ENCODE results near the gene NGRN. TPM values are rescaled to one million over a fixed set of nuclear protein-coding genes. Genes with fewer than 3 reads are reported as not detected.

Gene NGRN, protein sequence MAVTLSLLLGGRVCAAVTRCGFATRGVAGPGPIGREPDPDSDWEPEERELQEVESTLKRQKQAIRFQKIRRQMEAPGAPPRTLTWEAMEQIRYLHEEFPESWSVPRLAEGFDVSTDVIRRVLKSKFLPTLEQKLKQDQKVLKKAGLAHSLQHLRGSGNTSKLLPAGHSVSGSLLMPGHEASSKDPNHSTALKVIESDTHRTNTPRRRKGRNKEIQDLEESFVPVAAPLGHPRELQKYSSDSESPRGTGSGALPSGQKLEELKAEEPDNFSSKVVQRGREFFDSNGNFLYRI
- 10 to 100 TPM; 28.5 to 30.0 TPM for total RNA-seq

DNA sequence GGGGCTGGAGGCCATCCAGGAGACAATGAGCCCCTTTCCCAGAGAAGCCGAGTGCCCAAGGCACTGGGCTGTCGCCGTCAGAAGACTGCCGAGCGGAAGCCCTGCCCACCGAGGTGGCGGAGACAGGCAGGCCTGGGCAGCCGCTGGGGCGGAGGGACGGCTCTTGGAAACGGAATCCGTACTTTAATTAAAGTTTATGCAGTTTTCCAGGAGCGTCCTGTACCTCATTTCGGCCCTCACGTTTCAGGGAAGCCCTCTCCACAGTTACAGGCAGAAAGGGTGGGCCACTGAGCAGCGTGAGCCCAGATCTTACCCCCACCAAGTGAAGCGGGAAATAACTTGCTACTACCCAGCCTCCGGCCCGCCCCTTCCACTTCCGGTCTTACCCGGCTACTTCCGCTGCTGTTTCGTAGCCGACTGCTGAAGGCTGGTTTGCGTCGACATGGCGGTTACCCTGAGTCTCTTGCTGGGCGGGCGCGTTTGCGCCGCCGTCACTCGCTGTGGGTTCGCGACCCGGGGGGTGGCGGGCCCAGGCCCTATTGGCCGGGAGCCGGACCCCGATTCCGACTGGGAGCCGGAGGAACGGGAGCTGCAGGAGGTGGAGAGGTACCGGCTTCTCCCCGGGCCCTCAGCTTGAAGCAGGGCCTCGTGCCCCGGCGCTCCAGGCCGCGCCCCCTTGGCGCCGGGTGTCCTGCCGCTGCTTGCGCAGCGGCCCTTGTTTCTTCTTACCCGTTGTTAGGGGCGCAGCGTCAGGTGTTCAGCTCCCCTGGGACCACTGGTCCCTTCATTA is at the start of gene NGRN:
Gene NGRN (plus strand): TSS at position 402 of the 790 bp plus-strand sequence. CDS start 41 bp downstream, at position 443.
- Mint-ChIP-seq H3K4me1 (peaks cover 41% of the 10 kb centered on the region), H3K27me3 (no peaks in the 10 kb centered on the region), H3K36me3 (ENCODE audit: low read depth) (peaks cover 23% of the 10 kb centered on the region), H3K4me3 (peak within 1 kb of the TSS; percentile 95), H3K27ac (peak within 1 kb of the TSS; percentile 96), H3K9me3 (no peaks in the 10 kb centered on the region)
- POLR2A ChIA-PET: interaction anchor here (0.9 kb wide), 1 partner anchor 32 kb away, joined by 5 read pairs; the partner anchor contains the start of genes CIB1 and GDPGP1
- peak; percentile 95 for DNase-seq
- CTCF ChIA-PET: interaction anchor here (1.1 to 1.5 kb wide), 3 partner anchors 28 to 124 kb away, joined by 3 to 8 read pairs (median 4); partner anchors contain the start of genes CIB1 and GDPGP1

DNA sequence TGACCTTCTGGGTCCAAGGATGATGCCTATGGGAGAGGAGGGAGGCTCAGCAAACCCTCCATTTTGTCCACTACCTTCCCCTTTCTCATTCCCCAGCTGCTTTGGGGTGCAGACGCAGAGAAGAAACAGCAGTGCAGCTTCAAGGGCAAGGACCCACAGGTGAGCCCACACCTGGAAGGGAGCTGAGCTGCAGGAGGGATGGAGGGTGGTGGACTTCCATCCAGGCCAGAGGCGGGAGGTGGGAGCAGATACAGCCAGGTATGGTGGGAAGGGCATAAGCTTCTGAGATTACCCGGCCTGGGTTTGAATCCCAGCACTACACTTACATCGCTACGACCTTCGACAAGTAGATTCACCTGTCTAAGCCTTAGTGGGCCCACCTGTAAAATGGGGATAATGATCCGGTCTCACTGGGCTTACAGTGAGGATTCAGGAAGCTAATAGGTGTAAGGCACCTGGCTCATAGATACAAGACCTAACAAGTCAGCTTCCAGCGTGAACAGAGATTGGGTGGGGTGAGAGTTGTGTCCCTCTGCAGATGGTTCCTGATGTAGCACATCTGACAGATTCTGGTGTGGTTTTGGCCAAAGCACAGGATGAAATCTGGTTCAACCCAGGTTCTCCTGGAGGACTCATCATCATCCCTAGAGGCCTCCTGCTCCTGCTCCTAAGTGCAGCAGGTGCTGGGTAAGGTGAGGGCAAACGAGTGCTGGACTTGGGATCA is 47.6 kb upstream of the NGRN start:
- Mint-ChIP-seq H3K36me3 (ENCODE audit: low read depth) (no peaks in the 10 kb centered on the region), H3K9me3 (no peaks in the 10 kb centered on the region), H3K27ac (no peak overlapping the region), H3K27me3 (no peaks in the 10 kb centered on the region), H3K4me1 (peaks cover 23% of the 10 kb centered on the region), H3K4me3 (no peak overlapping the region)
- DNase-seq: no peak
- ChIA-PET POLR2A (no interaction called here), CTCF (interaction anchor here (1.4 to 2.7 kb wide), 3 partner anchors 13 to 53 kb away, joined by 4 to 10 read pairs (median 8); no protein-coding TSS in a partner anchor)

DNA sequence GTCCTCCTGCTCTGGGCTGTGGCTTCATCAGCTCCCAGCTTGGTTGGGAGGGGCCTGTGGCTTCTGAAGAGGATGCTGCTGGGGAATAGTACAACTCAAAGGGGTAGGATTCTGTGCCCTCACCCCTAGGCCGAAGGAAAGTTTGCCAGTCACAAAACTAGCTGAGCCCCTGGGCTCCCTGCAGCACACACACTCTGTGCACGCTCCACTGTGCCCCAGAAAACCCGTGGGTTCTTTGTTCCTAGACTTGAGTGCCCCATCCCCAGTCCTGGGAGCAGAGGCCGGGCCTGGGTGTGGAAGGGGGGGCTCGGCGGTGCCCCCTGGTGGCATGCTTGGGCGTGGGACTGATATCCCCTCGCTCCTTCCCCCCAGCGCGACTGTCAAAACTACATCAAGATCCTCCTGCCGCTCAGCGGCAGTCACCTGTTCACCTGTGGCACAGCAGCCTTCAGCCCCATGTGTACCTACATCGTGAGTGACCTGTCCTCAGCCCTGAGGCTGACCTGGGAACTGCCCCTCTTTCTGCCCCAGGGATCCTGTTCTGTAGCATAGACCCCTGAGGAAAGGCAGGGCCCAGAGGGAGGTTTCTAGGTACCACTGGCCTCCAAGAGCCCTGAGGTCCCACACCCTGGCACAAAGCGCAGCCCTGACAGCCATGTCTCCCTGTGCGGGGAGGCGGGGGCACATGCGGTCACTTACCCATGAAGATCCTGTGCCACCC is 45.9 kb upstream of the NGRN start:
- no peaks in the 10 kb centered on the region for H3K9me3 Mint-ChIP-seq
- POLR2A ChIA-PET: no interaction called here
- H3K27ac Mint-ChIP-seq: no peak overlapping the region

DNA sequence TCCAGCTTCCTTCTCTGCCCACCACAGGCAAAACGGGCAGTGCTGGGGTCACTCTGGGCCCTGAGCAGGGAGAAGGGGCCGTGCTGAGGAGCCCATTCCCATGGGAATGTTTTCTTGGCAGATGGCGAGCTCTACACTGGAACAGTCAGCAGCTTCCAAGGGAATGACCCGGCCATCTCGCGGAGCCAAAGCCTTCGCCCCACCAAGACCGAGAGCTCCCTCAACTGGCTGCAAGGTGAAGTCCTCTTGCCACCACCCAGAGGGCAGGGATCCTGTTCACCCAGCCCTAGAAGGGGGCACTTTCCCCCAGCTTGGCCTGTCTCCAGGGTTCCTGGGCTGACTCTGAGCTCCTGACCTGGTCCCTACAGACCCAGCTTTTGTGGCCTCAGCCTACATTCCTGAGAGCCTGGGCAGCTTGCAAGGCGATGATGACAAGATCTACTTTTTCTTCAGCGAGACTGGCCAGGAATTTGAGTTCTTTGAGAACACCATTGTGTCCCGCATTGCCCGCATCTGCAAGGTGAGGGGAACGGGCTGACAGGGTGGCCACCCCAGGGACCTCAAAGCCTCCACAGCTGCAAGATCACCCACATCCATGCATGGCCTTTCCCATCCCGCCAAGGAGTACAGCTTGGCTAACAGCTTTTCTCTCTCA is 44.1 kb upstream of the NGRN start:
- POLR2A ChIA-PET: no interaction called here
- CTCF ChIA-PET: interaction anchor here (0.6 to 2.7 kb wide), 14 partner anchors 9 to 709 kb away, joined by 3 to 13 read pairs (median 5); partner anchors contain the start of genes SEMA4B and TTLL13
- H3K9me3 Mint-ChIP-seq: no peaks in the 10 kb centered on the region
- peaks cover 10% of the 10 kb centered on the region for H3K36me3 Mint-ChIP-seq (ENCODE audit: low read depth)
- H3K4me1 Mint-ChIP-seq: peaks cover 14% of the 10 kb centered on the region
- H3K27ac Mint-ChIP-seq: no peak overlapping the region
- H3K4me3 Mint-ChIP-seq: no peak overlapping the region
- no peaks in the 10 kb centered on the region for H3K27me3 Mint-ChIP-seq
- DNase-seq: peak; percentile 37

More for the DNA sequence above, 45.9 kb upstream of the NGRN start:
- Mint-ChIP-seq H3K27me3 (no peaks in the 10 kb centered on the region), H3K36me3 (ENCODE audit: low read depth) (peaks cover 6% of the 10 kb centered on the region), H3K4me3 (no peak overlapping the region), H3K4me1 (peaks cover 20% of the 10 kb centered on the region)
- CTCF ChIA-PET: interaction anchor here (0.8 to 2.7 kb wide), 7 partner anchors 11 to 77 kb away, joined by 3 to 13 read pairs (median 4); partner anchors contain the start of genes CIB1 and GDPGP1
- peak; percentile 52 for DNase-seq

DNA sequence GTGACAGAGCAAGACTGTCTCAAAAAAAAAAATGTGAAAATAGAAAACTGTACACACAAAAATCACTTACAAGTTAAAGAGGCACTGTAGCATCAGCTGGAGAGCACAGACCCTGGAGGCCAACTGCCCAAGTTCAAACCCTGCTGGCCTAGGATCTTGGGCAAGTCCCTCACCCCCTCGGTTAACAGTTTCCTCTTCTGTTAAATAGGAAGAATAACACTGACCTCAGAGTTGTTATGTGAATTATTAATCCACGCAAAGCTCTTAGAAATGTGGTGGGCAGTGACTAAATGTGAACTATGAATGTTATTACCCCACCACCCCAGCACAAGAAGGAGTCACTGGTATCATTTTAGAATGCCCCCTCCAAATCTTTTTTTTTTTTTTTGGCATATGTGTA is 42.9 kb upstream of the NGRN start:
- Mint-ChIP-seq H3K9me3 (no peaks in the 10 kb centered on the region), H3K27me3 (no peaks in the 10 kb centered on the region), H3K4me3 (no peak overlapping the region), H3K4me1 (peaks cover 11% of the 10 kb centered on the region), H3K36me3 (ENCODE audit: low read depth) (peaks cover 10% of the 10 kb centered on the region), H3K27ac (no peak overlapping the region)
- ChIA-PET CTCF (interaction anchor here (0.6 to 2.7 kb wide), 4 partner anchors 9 to 159 kb away, joined by 3 to 13 read pairs (median 5); no protein-coding TSS in a partner anchor), POLR2A (interaction anchor here (0.7 kb wide), 1 partner anchor 76 kb away, joined by 6 read pairs; no protein-coding TSS in a partner anchor)
- no peak for DNase-seq

DNA sequence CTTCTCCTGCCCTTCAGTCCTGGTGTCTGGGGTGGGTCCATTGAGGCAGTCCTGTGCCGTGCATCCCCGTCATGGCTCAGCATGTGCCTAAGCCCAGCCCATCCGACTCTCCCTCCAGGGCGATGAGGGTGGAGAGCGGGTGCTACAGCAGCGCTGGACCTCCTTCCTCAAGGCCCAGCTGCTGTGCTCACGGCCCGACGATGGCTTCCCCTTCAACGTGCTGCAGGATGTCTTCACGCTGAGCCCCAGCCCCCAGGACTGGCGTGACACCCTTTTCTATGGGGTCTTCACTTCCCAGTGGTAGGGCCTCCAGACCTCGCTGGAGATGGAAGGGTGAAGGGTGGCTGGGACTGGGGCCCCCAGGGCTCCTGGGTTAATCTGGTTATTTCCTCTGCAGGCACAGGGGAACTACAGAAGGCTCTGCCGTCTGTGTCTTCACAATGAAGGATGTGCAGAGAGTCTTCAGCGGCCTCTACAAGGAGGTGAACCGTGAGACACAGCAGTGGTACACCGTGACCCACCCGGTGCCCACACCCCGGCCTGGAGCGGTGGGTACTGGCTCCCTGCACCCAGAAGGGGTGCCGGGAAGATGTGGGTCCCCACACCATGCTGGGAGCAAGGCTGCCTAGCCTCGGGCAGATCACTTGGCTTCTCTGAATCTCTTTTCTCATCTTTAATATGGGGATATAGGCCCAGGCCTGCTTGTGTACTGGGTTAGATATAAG is 41.9 kb upstream of the NGRN start:
- no peak overlapping the region for H3K4me3 Mint-ChIP-seq
- no peak overlapping the region for H3K27ac Mint-ChIP-seq
- H3K9me3 Mint-ChIP-seq: no peaks in the 10 kb centered on the region
- POLR2A ChIA-PET: no interaction called here
- peaks cover 10% of the 10 kb centered on the region for H3K4me1 Mint-ChIP-seq
- DNase-seq: no peak
- peaks cover 11% of the 10 kb centered on the region for H3K36me3 Mint-ChIP-seq (ENCODE audit: low read depth)
- CTCF ChIA-PET: no interaction called here
- H3K27me3 Mint-ChIP-seq: no peaks in the 10 kb centered on the region

DNA sequence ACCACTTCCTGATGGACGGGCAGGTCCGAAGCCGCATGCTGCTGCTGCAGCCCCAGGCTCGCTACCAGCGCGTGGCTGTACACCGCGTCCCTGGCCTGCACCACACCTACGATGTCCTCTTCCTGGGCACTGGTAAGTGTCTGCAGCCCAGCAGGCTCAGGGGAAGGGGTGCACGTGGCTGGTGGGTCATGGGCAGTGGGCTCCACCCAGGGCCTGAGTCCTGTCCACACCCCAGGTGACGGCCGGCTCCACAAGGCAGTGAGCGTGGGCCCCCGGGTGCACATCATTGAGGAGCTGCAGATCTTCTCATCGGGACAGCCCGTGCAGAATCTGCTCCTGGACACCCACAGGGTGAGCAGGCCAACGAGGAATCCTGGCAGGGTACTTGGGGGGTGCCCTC is 40.4 kb upstream of the NGRN start:
- POLR2A ChIA-PET: no interaction called here
- peaks cover 23% of the 10 kb centered on the region for H3K36me3 Mint-ChIP-seq (ENCODE audit: low read depth)
- H3K4me1 Mint-ChIP-seq: peaks cover 12% of the 10 kb centered on the region

DNA sequence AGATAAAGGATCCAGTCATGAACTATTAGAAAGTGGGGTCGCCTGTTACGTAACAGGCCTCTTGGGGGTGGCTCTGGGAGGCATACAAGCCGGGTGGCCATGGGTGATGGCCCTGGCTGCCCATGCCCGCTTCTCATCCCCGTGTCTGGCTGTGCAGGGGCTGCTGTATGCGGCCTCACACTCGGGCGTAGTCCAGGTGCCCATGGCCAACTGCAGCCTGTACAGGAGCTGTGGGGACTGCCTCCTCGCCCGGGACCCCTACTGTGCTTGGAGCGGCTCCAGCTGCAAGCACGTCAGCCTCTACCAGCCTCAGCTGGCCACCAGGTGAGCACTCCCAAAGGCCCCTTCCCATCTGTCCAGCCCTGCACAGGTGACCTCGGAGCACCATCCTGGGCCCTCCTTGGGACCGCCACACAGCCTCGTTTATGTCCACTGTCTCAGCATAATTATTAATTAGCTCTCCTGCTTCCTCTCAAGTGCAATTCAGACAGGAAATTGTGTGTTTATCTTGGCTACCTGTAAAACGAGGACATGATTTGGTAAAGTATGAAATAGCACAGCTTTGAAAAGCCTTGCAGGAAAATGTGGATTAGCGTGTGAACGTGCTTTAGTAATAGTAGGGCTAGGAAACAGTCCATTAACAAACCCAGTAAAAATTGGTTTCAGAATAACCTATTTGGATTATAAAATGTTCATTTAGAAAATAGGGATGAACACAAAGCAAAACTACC is 39.8 kb upstream of the NGRN start:
- Mint-ChIP-seq H3K4me3 (no peak overlapping the region), H3K36me3 (ENCODE audit: low read depth) (peaks cover 26% of the 10 kb centered on the region), H3K4me1 (peaks cover 18% of the 10 kb centered on the region), H3K27me3 (no peaks in the 10 kb centered on the region), H3K27ac (no peak overlapping the region), H3K9me3 (no peaks in the 10 kb centered on the region)
- DNase-seq: no peak
- ChIA-PET POLR2A (no interaction called here), CTCF (interaction anchor here (0.6 kb wide), 1 partner anchor 31 kb away, joined by 6 read pairs; no protein-coding TSS in a partner anchor)

More for the DNA sequence above, 40.4 kb upstream of the NGRN start:
- no peak overlapping the region for H3K27ac Mint-ChIP-seq
- no peaks in the 10 kb centered on the region for H3K9me3 Mint-ChIP-seq
- no peak overlapping the region for H3K4me3 Mint-ChIP-seq
- CTCF ChIA-PET: no interaction called here
- DNase-seq: no peak
- H3K27me3 Mint-ChIP-seq: no peaks in the 10 kb centered on the region

DNA sequence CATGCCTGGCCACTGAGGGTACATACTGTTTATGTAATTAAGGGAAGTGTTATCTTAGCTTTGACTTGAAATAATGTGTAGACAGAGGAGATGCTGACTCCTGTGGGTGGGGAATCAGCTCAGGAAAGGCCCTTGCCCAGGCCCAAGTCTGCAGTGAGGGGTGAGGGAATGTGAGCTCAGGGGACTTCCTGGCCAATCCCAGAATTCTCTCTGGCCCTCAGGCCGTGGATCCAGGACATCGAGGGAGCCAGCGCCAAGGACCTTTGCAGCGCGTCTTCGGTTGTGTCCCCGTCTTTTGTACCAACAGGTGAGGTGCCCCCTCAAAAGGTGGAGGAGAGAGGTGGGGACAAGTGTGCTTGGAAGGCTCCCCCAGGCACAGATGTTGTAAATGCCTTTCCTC is 38.1 kb upstream of the NGRN start:
- POLR2A ChIA-PET: no interaction called here
- H3K9me3 Mint-ChIP-seq: no peaks in the 10 kb centered on the region

DNA sequence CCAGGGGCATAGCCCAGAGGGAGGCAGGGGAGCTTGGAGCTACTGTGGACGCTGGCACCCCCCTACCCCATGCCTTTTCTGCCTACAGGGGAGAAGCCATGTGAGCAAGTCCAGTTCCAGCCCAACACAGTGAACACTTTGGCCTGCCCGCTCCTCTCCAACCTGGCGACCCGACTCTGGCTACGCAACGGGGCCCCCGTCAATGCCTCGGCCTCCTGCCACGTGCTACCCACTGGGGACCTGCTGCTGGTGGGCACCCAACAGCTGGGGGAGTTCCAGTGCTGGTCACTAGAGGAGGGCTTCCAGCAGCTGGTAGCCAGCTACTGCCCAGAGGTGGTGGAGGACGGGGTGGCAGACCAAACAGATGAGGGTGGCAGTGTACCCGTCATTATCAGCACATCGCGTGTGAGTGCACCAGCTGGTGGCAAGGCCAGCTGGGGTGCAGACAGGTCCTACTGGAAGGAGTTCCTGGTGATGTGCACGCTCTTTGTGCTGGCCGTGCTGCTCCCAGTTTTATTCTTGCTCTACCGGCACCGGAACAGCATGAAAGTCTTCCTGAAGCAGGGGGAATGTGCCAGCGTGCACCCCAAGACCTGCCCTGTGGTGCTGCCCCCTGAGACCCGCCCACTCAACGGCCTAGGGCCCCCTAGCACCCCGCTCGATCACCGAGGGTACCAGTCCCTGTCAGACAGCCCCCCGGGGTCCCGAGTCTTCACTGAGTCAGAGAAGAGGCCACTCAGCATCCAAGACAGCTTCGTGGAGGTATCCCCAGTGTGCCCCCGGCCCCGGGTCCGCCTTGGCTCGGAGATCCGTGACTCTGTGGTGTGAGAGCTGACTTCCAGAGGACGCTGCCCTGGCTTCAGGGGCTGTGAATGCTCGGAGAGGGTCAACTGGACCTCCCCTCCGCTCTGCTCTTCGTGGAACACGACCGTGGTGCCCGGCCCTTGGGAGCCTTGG is 37.4 kb upstream of the NGRN start:
- Mint-ChIP-seq H3K36me3 (ENCODE audit: low read depth) (peaks cover 36% of the 10 kb centered on the region), H3K4me3 (no peak overlapping the region), H3K9me3 (no peaks in the 10 kb centered on the region), H3K27ac (no peak overlapping the region), H3K4me1 (peaks cover 41% of the 10 kb centered on the region), H3K27me3 (no peaks in the 10 kb centered on the region)
- ChIA-PET CTCF (interaction anchor here (0.7 to 0.9 kb wide), 2 partner anchors 21 to 41 kb away, joined by 3 read pairs; partner anchors contain the start of gene TTLL13), POLR2A (no interaction called here)
- no peak for DNase-seq

More for the DNA sequence above, 38.1 kb upstream of the NGRN start:
- Mint-ChIP-seq H3K4me1 (peaks cover 34% of the 10 kb centered on the region), H3K27me3 (no peaks in the 10 kb centered on the region), H3K36me3 (ENCODE audit: low read depth) (peaks cover 33% of the 10 kb centered on the region), H3K27ac (no peak overlapping the region), H3K4me3 (no peak overlapping the region)
- DNase-seq: no peak
- CTCF ChIA-PET: interaction anchor here (0.7 to 1.1 kb wide), 3 partner anchors 22 to 56 kb away, joined by 3 read pairs; partner anchors contain the start of gene TTLL13
